Uterus (tissue), 2 donors: ENCODE measurements around the gene THOC5.

ENCODE experiments used
- POLR2A ChIP-seq, 2 donors: fragments of 450-650 bp; IDR thresholded peaks; one replicate each; pipeline ENCODE4 v1.6.1; 2016; ENCODE audit warnings: antibody characterized with exemption in 2 of 2, mild to moderate bottlenecking in 1 of 2, moderate library complexity in 1 of 2
- TF ChIP-seq, protein P1 (sequence below), 4 experiments: fragments of 200-600 bp in 2 of 4; fragments of 450-650 bp in 2 of 4; sonication (generic) in 2 of 4; IDR thresholded peaks; one replicate each; pipeline ENCODE4 v1.5.1; 2016 to 2019; ENCODE audit warnings: antibody characterized with exemption in 4 of 4, mild to moderate bottlenecking in 2 of 4, moderate library complexity in 1 of 4

- TF ChIP-seq, protein P1, sequence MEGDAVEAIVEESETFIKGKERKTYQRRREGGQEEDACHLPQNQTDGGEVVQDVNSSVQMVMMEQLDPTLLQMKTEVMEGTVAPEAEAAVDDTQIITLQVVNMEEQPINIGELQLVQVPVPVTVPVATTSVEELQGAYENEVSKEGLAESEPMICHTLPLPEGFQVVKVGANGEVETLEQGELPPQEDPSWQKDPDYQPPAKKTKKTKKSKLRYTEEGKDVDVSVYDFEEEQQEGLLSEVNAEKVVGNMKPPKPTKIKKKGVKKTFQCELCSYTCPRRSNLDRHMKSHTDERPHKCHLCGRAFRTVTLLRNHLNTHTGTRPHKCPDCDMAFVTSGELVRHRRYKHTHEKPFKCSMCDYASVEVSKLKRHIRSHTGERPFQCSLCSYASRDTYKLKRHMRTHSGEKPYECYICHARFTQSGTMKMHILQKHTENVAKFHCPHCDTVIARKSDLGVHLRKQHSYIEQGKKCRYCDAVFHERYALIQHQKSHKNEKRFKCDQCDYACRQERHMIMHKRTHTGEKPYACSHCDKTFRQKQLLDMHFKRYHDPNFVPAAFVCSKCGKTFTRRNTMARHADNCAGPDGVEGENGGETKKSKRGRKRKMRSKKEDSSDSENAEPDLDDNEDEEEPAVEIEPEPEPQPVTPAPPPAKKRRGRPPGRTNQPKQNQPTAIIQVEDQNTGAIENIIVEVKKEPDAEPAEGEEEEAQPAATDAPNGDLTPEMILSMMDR (IDR thresholded peaks at IDR 0.05): no peak
- no peak for TF ChIP-seq POLR2A (IDR thresholded peaks at IDR 0.05)
Measured at GRCh38 chr22:29541845-29542244, 11.7 kb downstream of the THOC5 start.
